NAMALWA (cell line): ENCODE measurements around the gene EFS.
"Not testable (repeated sequence)": the region's sequence is repeated elsewhere in the genome, so short reads cannot be mapped to it uniquely, and the experiment has no call there.

Experiments
- DNase-seq: peaks from one replicate; pipeline ENCODE4 v3.0.0-alpha.2; 2015; ENCODE audit warnings: low spot score

EFS gene

GRCh38 chr14:23365036-23365731 is at the start of gene EFS:
Gene EFS (minus strand): TSS chr14:23365172. CDS start chr14:23365025, 147 bp downstream.
- no peak for DNase-seq

GRCh38 chr14:23414254-23414653 is 49.3 kb upstream of the EFS start:
- DNase-seq = no peak

GRCh38 chr14:23413681-23414080 is 48.7 kb upstream of the EFS start:
- DNase-seq = no peak

DNA sequence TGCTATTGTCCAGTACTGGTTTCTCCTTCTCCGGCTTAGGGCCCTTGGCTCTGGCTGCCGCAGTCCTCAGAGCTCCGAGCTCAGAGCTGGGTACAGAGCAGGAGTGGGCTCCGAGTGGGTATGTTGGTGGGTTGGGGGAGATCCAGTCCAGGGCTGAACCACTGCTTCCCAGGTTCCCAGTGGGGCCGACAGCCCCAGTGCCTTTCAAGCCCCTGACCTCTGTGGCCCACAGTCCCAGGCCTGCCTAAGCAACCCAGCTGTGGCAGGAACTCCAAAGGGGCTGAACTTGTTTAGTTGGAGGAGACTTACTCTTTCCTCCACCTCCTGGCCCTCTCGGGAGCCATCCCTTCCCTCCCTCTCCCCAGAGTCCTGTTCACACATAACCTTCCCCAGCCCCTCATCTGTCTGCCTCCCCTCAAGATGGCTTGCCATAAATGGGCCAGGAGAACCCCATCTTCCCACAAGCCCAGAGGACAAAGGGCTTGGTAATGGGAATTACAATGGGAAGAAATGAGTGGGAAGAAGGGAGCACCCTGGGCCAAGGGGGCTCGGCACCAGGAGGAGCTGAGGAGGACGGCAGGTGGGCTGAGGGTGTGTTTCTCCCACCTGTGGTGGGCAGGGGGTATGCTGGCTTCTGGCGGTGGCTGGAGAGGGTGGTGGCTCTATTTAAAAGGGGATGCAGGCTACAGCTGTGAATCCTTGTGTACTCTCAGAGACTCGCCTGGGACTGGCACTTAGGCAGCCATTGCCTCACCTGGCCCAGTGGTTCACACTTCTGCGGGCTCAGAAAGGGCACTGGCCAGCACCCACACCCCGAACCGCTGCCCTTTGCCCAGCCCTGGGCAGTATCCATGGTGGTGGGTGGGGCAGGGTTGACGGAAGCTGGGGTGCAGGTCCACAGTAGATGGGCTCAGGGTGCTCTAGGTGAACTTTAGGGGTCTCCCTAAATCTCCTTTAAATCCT is 46.9 kb upstream of the EFS start:
- no peak for DNase-seq

DNA sequence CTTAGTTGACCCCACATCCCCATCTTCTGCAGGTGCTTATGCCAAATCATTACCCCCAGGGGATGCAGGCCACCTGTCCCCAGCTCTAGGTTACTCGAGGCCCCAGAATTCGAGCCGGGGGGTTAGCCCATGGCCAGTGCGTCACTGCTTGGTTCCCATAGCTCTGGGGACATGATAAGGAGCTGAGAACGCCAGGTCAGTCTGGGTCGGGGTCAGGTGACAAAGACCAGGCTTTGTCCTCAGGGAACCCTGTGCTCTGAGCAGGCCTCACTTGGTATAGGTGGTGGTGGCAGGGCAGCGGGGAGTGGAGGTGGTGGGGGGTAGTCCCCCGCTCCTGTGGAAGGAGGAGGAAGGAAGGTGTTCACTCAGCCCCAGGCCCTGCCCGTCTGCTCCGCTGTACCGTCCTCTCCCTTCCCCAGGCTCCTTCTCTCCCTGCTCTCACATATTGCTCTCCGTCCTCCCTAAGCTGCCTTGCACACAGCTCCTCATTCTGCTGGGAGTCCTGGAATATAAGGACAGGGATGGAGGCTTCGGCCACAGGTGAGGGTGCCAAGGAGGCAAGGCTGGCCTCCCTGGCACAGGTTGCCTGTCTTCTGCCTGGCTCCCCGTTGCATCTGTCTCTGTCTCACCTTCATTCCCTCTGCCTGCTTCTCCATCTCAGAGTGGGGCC is 45.1 kb upstream of the EFS start:
- no peak for DNase-seq

DNA sequence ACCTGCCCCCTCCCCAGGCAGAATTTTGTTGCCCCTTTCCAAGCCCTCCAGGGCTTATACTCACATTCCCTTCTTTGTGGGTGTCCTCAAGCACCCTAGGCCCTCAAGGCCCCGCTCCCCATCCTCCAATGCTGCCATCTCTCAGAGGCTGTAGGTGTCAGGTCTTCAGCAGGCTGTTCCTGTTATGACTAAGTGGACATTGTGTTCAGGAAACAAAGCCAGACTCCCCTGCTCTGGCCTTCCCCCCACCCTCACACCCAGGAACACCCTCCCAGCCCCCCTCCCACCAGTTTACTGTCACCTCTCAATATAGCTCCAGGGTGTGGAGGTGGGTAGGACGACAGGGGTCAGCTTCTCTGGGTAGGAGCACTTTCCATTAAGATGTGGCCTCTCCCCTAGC is 44.5 kb upstream of the EFS start:
- no peak for DNase-seq

- DNase-seq = no peak
Observed at GRCh38 chr14:23408307-23408630, 43.3 kb upstream of the EFS start.

GRCh38 chr14:23407516-23408306 is 42.7 kb upstream of the EFS start, which contains the start of gene MYH6:
Gene MYH6 (minus strand): TSS chr14:23408273. CDS start chr14:23407223, 1,050 bp downstream.
- DNase-seq = no peak

DNA sequence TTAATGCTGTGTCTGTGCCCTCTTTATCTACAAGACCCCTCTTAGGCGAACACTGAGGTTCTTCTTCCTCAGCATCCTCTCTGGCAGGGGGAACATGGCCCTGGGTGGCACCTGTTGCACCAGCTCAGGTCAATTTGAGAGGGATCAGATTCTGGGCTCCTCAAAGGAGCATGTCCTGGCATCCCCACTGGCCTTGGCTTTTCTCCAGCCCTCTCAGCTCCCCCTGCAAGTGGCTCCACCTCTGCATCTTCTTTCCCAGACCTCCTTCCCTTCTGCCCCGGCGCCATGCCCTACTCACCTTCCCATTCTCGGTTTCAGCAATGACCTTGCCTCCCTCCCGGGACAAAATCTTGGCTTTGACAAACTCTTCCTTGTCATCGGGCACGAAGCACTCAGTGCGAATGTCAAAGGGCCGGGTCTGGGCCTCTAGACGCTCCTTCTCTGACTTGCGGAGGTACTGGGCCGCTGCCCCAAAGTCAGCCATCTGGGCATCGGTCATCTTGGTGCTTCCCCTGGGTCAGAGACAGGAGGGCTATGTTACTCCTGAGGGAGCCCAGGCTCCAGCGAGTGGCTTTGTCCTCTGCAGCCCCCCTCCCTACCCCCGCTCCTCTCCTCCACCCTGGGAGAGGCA is 41.9 kb upstream of the EFS start:
- DNase-seq = no peak

GRCh38 chr14:23406244-23406643 is 41.3 kb upstream of the EFS start:
- DNase-seq = peak; percentile 67

DNA sequence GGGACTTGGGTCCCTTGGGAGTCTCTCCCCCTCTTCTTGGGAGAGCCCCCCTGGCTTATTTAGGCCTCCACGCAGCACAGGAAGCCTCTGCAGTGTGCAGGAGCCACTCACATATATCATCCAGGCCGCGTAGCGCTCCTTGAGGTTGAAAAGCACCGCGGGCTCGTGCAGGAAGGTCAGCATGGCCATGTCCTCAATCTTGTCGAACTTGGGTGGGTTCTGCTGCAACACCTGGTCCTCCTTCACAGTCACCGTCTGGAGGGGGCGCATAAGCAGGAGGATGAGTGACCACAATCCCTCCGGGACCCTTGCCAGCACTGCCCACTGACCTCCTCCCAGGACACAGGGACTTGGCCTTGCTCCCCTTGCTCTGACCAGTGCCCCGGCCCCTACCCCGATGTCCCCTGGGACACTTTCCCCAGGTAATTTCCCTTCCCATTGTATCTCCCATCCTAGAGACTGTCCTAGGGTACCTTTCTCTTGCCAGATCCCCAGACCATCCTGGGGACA is 40.6 kb upstream of the EFS start:
- no peak for DNase-seq

DNA sequence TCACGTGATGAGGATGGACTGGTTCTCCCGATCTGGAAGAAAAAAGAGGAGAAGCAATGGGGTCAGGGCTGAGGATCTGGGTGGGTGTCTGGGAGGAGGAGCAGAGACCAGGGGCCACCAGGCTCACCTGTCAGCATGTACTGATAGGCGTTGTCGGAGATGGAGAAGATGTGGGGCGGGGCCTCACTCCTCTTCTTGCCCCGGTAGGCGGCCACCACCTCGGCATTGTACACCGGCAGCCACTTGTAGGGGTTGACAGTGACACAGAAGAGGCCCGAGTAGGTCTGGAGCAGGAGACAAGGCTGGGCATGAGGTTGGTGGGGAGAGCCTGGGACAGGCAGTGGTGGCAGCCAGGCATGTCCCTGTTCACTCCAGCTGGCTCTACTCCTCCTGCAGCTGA is 40.1 kb upstream of the EFS start:
- DNase-seq = no peak

- DNase-seq = no peak
Observed at GRCh38 chr14:23404331-23404900, 39.4 kb upstream of the EFS start.

- DNase-seq = no peak
Observed at GRCh38 chr14:23403908-23404307, 38.9 kb upstream of the EFS start.

- DNase-seq = no peak
Observed at GRCh38 chr14:23403139-23403438, 38.1 kb upstream of the EFS start.

GRCh38 chr14:23402296-23403138 is 37.5 kb upstream of the EFS start:
- no peak for DNase-seq

DNA sequence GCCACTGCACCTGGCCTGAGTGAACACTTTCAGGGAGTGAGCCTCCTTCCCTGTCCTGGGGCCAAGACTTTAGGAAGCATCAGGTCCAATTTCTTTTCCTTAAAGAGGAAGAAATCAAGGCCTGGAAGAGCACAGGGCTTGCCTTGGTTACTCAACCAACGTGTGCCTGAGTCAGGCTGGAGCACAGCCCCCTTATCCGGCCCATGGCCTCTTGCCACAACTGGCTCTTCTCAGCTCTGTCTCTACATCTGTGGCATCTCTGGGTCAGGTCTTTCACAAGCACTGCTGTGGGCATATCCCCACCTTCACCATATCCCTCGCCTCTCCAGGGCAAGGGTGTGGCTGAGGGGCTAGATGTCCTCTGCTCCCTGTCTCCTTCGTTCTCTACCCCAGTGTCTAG is 36.3 kb upstream of the EFS start:
- no peak for DNase-seq

DNA sequence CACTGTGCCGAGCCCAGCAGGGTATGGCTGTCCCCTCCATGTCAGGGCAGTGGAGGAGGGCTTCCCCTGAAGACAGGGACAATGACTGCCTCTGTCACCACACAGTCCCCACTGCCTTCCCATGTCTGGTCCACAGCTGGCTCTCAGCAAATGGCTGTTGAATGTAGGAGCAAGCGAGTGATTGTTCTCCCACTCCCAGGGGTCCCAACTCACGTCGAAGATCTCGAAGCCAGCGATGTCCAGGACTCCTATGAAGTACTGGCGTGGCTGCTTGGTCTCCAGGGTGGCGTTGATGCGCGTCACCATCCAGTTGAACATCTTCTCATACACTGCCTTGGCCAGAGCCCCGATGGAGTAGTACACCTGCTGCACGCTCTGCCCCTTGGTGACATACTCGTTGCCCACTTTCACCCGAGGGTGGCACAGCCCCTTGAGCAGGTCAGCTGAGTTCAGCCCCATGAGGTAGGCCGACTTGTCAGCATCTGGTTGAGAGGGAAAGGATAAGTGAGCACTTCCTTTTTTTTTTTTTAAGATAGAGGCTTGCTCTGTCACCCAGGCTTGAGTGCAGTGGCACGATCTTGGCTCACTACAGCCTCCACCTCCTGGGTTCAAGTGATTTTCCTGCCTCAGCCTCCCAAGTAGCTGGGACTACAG is 35.7 kb upstream of the EFS start:
- DNase-seq = not testable (repeated sequence)

- DNase-seq = no peak
Observed at GRCh38 chr14:23399591-23399990, 34.6 kb upstream of the EFS start.

DNA sequence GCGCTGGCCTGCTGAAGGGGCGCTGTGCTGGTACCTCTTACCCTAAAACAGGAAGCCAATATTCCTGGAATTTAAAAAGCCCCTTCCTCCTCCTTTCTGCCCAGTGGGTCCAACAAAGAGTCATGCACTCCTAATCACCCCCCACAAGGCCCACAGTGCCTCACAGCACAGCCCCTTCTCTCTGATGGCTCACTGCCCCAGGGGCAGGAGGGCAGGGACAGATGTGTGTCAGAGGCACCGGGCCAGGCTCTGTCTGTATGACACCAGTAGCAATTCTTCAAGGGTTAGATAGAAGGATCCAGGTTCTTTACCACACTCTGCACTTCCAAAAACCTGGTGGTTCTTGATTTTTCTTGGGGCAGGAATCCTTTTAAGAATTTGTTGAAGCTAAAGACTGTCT is 34.2 kb upstream of the EFS start:
- DNase-seq = no peak
